ENCODE data around the gene COPS9.
A peak's percentile ranks its signal among the peaks of the same experiment; 100 is the strongest.

The COPS9 gene

DNA sequence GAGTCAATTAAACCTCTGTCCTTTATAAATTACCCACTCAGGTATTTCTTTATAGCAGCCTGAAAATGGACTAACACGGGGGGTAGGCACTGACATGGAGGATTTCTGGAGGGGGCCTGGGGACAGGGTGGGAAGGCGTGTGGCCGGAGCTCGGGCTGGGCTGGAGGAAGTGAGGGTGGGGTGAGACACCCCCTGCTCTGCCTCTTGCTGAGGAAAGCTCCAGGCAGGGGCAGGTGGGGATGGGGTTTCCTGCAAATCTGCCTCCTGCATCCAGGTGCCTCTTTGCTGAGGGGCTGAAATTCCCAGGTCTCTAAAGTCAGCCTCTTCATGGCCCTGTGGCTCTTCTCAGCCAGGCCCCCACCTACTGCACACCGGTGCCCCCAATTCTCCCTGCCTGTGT lies 30.1 kb upstream of the COPS9 start:
- no peak for DNase-seq (ENCODE audit: low spot score)

- no peak for DNase-seq (ENCODE audit: low spot score)
Observed at GRCh38 chr2:240165661-240166060, 29.6 kb upstream of the COPS9 start.

DNA sequence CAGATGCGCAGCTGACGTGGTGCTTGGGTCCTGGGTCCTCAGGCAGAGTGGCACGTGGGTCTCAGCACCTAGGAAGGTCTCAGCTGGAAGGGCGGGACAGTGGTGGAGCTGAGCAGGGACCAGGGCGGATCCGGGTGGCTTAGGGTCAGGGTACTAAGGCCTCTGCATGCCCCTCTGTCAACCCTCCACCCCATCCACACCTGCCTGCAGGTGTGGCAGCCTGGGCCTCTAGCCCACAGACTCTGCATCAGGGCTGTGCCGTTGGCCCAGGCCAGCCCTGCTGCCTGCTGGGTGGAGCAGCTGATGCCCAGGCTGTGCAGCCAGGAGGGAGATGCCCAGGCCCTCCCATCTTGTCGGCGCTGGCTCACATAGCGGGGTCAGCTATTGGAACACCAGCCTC lies 28.9 kb upstream of the COPS9 start:
- no peak for DNase-seq (ENCODE audit: low spot score)

DNA sequence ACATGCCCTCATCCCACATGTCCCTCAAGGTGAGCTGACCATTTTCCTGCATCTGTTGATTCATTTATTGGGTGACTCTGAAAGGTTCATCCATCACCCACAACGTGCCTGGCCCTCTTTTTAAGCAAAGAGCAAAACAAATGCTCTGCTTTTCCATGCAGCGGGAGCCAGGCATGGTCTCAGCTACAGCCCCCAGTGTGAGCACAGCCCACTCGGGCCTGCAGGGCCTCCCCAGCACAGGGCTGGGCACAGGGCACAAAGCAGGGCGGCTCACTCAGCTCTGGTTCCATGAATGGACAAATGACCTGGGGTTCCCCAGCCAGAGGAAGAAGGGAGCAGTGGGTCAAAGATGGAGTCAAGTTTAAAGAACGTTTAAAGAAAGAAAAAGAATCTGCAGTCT lies 28.5 kb upstream of the COPS9 start:
- no peak for DNase-seq (ENCODE audit: low spot score)

DNA sequence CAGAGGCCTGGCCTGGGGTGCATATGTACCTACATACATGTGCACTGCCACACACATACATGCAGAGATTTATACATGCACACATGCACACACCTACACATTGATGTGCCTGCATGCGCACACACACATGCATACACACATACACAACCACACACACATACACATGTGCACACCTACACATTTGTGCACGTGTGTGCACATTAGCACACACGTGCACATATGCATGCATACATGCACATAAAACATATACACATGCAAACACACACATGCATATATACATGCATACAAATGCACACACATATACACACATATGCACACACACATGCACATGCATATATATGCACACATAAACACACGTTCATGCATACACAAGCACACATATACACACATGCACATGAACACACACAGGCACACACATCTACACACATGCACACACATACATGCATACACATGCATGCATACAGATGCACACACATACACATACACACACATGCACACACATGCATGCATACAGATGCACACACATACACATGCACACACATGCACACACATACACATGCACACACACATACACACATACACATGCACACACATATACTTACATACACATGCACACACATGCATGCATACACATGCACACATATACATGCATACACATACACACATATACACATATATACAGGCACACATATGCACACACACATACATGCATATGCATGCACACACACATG lies 27.9 kb upstream of the COPS9 start:
- no peak for DNase-seq (ENCODE audit: low spot score)

DNA sequence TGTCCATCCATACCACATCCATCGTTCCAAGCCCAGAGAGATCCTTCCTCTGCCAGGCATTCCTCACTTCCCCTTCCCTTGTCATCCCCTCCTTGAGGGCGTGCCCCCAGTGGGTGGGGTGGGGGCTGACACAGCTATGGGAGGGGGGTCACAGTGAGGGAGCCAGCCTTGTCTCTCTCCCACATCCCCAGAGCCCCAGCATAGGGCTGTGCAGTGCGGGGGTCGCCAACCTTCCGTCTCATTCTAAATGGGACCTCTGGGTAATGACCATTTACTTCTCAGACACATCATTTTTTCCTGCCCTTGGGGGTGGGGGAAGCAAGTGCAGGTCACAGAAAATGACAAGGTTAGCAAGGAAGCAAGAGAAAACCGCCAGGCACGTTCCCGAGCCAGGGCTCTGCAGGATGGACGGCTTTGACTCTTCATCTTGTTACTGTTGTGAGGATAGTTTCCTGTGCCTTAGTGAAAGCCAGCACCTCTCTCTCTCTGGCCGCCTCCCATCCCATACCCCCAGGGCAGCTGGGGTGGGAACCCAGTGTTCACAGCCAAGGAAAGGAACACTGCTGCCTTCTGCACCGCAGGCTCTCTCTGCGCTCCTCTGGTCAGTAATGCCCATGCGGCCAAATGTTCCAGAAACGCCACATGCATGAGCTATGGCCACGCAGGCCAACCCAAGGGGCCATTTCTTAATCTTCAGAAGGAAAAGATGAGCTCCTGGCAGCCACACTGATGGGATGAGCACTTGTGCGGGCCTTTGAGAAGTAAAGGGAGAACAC lies 27.0 kb upstream of the COPS9 start:
- no peak for DNase-seq (ENCODE audit: low spot score)

- no peak for DNase-seq (ENCODE audit: low spot score)
Observed at GRCh38 chr2:240162531-240162930, 26.4 kb upstream of the COPS9 start.

GRCh38 chr2:240162032-240162431 lies 25.9 kb upstream of the COPS9 start:
- no peak for DNase-seq (ENCODE audit: low spot score)

GRCh38 chr2:240161087-240161750 lies 25.1 kb upstream of the COPS9 start:
- no peak for DNase-seq (ENCODE audit: low spot score)

DNA sequence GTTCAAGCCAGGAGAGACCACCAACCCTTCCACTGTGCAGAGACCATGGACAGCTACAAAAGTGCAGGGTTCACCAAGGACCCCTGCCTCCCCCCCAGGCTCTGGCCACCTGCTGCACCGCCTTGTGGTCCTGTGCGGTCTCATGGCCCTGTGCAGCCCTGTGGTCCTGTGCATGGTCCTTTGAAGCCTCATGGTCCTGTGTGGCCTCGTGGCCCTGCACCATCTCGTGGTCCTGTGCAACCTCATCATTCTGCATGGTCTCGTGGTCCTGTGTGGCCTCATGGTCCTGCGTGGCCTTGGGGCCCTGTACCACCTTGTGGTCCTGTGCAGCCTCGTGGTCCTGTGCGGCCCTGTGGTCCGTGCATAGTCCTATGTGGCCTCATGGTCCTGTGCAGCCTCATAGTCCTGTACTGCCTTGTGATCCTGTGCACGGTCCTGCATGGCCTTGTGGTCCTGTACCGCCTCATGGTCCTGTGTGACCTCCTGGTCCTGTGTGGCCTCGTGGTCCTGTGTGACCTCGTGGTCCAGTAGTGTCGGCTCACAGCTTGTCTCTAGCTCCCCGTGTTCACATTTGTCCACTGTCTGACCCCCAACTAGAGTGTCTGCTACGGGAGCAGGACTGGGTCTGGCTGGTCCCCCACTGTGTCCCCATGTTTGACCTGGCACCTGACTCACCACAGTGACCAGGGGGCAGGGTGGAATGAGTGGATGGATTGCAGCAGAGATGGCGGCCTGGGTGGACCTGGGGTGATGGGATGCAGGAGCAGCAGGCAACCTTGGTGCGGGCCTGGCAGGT lies 24.4 kb upstream of the COPS9 start:
- DNase-seq (ENCODE audit: low spot score), result no peak

- DNase-seq (ENCODE audit: low spot score), result no peak
Observed at GRCh38 chr2:240159251-240159839, 23.2 kb upstream of the COPS9 start.

- no peak for DNase-seq (ENCODE audit: low spot score)
Observed at GRCh38 chr2:240157147-240157470, 21.0 kb upstream of the COPS9 start.

GRCh38 chr2:240156435-240157146 lies 20.5 kb upstream of the COPS9 start:
- DNase-seq (ENCODE audit: low spot score), result no peak

DNA sequence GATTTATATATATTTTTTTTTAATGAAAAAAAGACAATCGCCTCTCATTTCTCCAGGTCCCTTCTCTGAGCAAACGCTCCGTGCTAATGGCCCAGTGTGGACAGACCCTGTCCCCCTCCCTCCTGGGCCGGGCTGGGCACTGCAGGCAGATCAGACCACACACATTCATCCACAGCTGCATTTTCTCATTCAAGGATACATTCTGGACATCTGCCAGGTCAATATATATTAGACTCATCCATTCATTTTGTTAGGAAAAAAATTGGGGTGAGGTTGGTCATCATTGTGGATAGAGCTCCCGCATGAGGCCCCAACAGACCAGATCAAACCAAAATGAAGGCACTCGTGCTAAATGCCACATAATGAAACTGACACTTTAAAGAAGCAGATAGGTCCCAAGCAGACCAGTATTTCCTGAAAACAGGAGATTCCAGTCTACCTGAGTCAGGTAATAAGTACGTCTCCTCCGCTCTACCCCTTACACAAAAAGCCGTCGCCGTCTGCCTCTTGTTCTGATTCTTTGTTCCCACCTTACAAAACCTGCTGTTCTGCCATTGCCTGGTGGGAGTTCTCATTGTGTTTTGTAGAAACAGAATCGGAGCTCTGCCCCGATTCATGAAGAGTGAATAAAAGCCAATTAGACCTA lies 19.8 kb upstream of the COPS9 start:
- no peak for DNase-seq (ENCODE audit: low spot score)

DNA sequence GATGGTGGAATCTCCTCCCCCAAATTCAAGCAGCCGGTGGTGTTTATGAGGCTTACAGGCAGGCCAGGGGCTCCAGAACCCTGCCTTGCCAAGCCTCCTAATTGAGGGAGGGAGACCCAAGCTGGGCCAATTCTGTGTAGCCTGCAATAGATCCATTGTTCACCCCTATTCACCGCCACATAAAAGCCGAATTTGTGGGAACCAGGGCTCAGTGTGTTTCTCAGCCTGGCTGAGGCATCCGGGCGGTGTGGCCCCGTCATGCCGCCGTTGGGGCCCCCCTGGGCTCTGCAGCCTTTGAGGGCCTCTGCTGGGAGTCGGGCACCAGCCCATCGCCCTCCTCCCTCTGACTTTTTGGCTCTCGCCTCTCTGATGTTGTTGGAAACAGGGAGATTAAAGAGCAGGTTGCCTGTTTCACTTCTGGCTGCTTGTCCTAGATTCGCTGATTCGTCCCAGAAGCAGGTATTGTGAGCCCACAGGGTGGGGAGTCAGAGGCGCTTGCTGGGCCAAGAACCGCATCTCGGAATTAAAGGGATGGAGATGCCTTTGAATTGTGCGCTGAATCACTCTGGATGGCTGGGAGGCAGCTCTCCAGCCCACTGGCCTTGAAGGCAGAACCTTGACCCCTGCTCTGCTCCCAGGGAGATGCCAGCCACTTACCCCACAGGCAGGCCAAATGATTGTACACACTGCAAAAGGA lies 19.1 kb upstream of the COPS9 start:
- DNase-seq (ENCODE audit: low spot score), result no peak

GRCh38 chr2:240154606-240155005 lies 18.5 kb upstream of the COPS9 start:
- no peak for DNase-seq (ENCODE audit: low spot score)

DNA sequence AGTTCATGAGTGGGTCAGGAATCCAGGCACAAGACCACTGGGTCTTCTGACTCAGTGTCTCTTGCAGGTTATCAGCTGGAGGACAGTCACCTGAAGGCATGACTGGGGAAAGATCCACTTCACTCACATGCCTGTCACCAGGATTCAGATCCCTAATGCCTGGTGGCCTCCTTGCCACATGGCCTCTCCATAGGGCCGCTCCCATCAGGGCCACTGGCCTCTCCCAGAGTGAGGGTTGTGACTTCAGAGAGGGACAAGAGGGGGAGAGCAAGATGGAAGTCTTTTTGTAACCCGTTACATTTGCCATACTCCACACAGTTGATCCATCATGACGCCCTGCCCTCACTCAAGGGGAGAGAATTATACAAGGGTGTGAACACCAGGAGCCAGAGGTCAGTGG lies 17.3 kb upstream of the COPS9 start:
- no peak for DNase-seq (ENCODE audit: low spot score)

GRCh38 chr2:240151477-240152031 lies 15.4 kb upstream of the COPS9 start:
- no peak for DNase-seq (ENCODE audit: low spot score)

DNA sequence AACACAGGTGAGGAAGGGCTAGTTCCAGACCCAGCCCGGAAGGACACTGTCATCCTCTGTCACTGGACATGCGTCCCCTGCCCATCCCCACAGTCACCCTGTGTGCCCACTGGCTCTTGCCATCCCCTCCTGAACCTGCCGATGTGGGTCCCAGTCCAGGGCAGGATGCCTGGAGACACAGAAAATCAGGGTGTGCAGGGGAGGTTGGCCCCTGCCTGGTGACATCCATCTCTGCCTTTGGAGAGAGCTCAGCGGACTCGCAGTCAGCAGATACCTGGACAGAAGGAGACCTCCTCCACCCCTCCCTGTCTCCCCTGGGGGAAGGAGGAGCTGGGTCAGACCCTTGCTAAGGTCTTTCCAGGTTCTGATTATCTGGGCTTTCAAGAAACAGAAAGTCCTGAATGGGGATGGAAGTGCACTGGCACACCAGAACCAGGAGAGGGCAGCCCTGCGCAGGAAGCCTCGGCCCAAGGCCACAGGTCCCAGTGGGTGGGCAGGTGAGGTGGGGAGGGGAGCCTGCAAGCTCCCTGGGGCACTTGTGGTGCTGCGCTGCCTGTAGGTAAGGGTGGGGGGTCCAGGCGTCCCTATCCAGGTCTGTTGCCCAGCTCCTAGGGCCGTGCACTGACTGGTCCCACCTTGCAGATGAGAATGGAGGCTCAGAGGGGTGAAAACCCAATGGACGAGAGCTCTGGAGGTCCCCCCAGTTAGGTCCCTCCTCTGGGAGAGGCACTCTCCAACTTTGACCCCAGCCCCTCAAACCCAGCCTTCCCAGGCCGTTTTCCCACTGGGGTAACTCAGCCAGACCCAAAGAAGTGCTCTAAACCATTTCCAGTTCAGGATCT lies 14.1 kb upstream of the COPS9 start:
- peak; percentile 14 for DNase-seq (ENCODE audit: low spot score)

Measured in CD4-positive, alpha-beta T cell treated with Interleukin-2 at 100 ng/mL for 4 hours (primary cell).